Effector memory CD4-positive, alpha-beta T cell (primary cell): ENCODE results near the gene LMNA.

Experiments
- DNase-seq, 3 donors: peaks; one replicate each; pipeline ENCODE4 v3.0.0-alpha.2; 2020
- H3K27ac ChIP-seq: 2 replicates; pipeline ENCODE4 v1.7.0; 2013; ENCODE audit warnings: mild to moderate bottlenecking, low read length, moderate library complexity; ENCODE audit not compliant: insufficient read depth, poor library complexity, severe bottlenecking
- H3K27me3 ChIP-seq: replicated peaks from 2 replicates; pipeline ENCODE4 v1.7.0; 2013; ENCODE audit warnings: mild to moderate bottlenecking, low read length; ENCODE audit not compliant: insufficient read depth, control insufficient read depth, poor library complexity, severe bottlenecking
- H3K36me3 ChIP-seq: 2 replicates; pipeline ENCODE4 v1.7.0; 2013; ENCODE audit warnings: mild to moderate bottlenecking, low read length, moderate library complexity; ENCODE audit not compliant: control insufficient read depth, insufficient read depth
- H3K4me1 ChIP-seq: 2 replicates; pipeline ENCODE4 v1.7.0; 2013; ENCODE audit warnings: low read length, mild to moderate bottlenecking; ENCODE audit not compliant: control insufficient read depth, insufficient read depth, poor library complexity, severe bottlenecking
- H3K4me3 ChIP-seq: 2 replicates; pipeline ENCODE4 v1.7.0; 2013; ENCODE audit warnings: low read length, low read depth, mild to moderate bottlenecking; ENCODE audit not compliant: insufficient read depth, poor library complexity, severe bottlenecking
- H3K9me3 ChIP-seq: 2 replicates; pipeline ENCODE4 v1.7.0; 2013; ENCODE audit warnings: mild to moderate bottlenecking, low read length, moderate library complexity; ENCODE audit not compliant: control insufficient read depth

The LMNA gene

DNA sequence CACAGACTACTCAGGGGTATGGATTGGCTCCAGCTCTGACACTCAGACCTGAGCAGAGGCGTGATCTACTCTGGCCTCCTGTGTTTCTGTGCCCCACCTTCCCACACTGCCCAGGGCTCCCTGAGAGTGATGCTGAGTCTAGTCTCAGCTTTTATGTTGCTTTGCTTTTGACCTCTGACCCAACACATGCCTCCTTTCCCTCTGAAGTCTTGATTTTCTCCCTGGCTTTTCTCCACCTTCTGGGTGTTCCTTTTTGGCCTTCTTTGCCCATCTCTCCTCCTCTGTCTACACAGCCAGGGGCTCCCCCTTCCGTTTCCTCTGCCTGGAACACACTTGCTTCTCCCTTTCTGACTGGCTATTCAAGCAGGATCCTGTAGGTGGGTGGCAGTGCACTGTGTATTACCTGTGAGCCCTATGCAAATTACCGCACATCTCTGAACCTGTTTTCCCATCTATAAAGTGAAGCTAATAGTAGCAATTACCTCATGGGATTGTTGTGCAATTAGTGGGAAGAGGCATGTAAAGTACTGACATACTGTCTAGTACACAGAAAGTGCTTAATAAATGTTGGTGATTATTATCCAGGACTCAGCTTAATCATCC lies 18.5 kb upstream of the LMNA start:
- Histone ChIP-seq H3K4me1 (peaks cover 26% of the 10 kb centered on the region), H3K4me3 (no peak overlapping the region), H3K27ac (peak overlapping the region; percentile 90), H3K36me3 (no peaks in the 10 kb centered on the region), H3K27me3 (no peaks in the 10 kb centered on the region), H3K9me3 (no peaks in the 10 kb centered on the region)
- no peak for DNase-seq

GRCh38 chr1:156096640-156097391 lies 17.7 kb upstream of the LMNA start:
- no peaks in the 10 kb centered on the region for H3K9me3 ChIP-seq
- H3K4me1 ChIP-seq: peaks cover 27% of the 10 kb centered on the region
- DNase-seq: peak; percentile 86 to 91 (median 89)
- no peaks in the 10 kb centered on the region for H3K36me3 ChIP-seq
- H3K4me3 ChIP-seq: no peak overlapping the region
- H3K27ac ChIP-seq: peak overlapping the region; percentile 90
- no peaks in the 10 kb centered on the region for H3K27me3 ChIP-seq

DNA sequence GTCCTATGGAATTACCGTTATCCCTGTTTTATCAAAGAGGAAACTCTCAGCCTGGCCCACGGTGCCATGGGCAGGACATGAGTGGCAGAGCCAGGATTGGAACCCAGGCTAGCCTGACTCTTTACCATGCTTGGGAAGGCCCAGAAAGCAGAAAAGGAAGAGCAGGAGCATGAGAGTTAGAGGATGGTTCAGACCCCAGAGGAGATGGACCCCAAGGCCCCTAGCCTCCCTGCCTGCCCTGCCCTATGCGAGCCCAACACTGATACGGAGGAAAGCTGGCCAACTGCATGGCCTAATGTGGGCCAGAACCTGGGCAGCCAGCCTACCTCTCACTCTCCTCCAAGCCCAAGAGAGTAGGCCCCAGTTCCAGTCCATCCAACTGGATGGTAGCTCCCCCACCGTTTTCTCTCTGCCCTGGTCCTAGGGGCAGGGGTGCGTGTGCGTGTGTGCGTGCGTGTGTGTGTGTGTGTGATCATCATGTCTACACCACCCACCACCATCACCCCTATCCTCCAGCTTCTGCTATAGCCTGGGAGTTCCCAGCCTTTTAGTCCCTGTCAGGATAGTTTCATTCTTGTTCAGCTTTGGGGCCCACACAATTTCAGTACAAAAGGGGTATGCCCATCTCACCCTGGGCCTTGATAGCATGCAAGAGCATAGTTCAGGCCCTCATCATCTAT lies 16.9 kb upstream of the LMNA start:
- no peaks in the 10 kb centered on the region for H3K9me3 ChIP-seq
- no peak for DNase-seq
- no peaks in the 10 kb centered on the region for H3K27me3 ChIP-seq
- no peaks in the 10 kb centered on the region for H3K36me3 ChIP-seq
- no peak overlapping the region for H3K4me3 ChIP-seq
- H3K4me1 ChIP-seq: peaks cover 30% of the 10 kb centered on the region
- H3K27ac ChIP-seq: peak overlapping the region; percentile 90

- H3K9me3 ChIP-seq: no peaks in the 10 kb centered on the region
- H3K36me3 ChIP-seq: no peaks in the 10 kb centered on the region
- peak overlapping the region; percentile 90 for H3K27ac ChIP-seq
- H3K27me3 ChIP-seq: no peaks in the 10 kb centered on the region
- no peak for DNase-seq
- H3K4me1 ChIP-seq: peaks cover 40% of the 10 kb centered on the region
- H3K4me3 ChIP-seq: no peak overlapping the region
Measured at GRCh38 chr1:156098784-156099183, 15.7 kb upstream of the LMNA start.

DNA sequence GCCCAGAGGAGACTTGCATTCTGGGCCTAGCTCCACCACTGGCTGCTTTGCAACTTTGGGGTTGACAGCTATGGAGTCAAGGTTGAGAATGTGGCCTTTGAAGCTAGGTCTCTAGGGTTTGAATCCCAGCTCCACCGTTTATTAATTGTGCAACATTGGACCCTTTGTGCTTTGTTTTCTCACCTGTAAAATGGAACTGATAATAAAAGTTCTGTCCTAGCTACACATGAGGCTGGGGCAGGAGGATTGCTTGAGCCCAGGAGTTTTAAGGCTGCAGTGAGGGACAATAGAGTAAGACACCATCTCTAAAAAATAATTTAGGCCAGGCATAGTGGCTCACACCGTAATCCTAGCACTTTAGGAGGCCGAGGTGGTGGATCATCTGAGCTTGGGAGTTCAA lies 15.2 kb upstream of the LMNA start:
- no peak for DNase-seq
- peaks cover 45% of the 10 kb centered on the region for H3K4me1 ChIP-seq

GRCh38 chr1:156100205-156100995 lies 14.1 kb upstream of the LMNA start:
- Histone ChIP-seq H3K36me3 (no peaks in the 10 kb centered on the region), H3K27ac (peak overlapping the region; percentile 31), H3K27me3 (no peaks in the 10 kb centered on the region), H3K4me1 (peaks cover 57% of the 10 kb centered on the region), H3K4me3 (no peak overlapping the region), H3K9me3 (no peaks in the 10 kb centered on the region)
- DNase-seq: no peak

More for the DNA sequence above, 15.2 kb upstream of the LMNA start:
- Histone ChIP-seq H3K27me3 (no peaks in the 10 kb centered on the region), H3K36me3 (no peaks in the 10 kb centered on the region), H3K27ac (no peak overlapping the region), H3K4me3 (no peak overlapping the region), H3K9me3 (no peaks in the 10 kb centered on the region)

GRCh38 chr1:156101880-156102279 lies 12.6 kb upstream of the LMNA start:
- Histone ChIP-seq H3K27ac (no peak overlapping the region), H3K36me3 (no peaks in the 10 kb centered on the region), H3K9me3 (no peaks in the 10 kb centered on the region), H3K4me1 (peaks cover 54% of the 10 kb centered on the region), H3K27me3 (no peaks in the 10 kb centered on the region), H3K4me3 (no peak overlapping the region)
- no peak for DNase-seq

GRCh38 chr1:156102633-156103511 lies 11.6 kb upstream of the LMNA start:
- Histone ChIP-seq H3K9me3 (no peaks in the 10 kb centered on the region), H3K4me1 (peaks cover 50% of the 10 kb centered on the region), H3K4me3 (no peak overlapping the region), H3K36me3 (no peaks in the 10 kb centered on the region), H3K27me3 (no peaks in the 10 kb centered on the region), H3K27ac (peak overlapping the region; percentile 91)
- DNase-seq: no peak

GRCh38 chr1:156103521-156103947 lies 11.0 kb upstream of the LMNA start:
- H3K9me3 ChIP-seq: no peaks in the 10 kb centered on the region
- DNase-seq: peak in 2 of 3 donors; percentile 39 to 55
- H3K36me3 ChIP-seq: no peaks in the 10 kb centered on the region
- peaks cover 46% of the 10 kb centered on the region for H3K4me1 ChIP-seq
- H3K4me3 ChIP-seq: no peak overlapping the region
- H3K27ac ChIP-seq: peak overlapping the region; percentile 91
- no peaks in the 10 kb centered on the region for H3K27me3 ChIP-seq
